Calu3 (cell line): ENCODE results near the gene VPS8. TPM values are rescaled to one million over a fixed set of nuclear protein-coding genes. Genes with fewer than 3 reads are reported as not detected.
"Not testable (repeated sequence)": the region's sequence is repeated elsewhere in the genome, so short reads cannot be mapped to it uniquely, and the experiment has no call there.

Experiments
- BruUV-seq: library from RNA; stranded (reverse); fragments of 400-500 nt; replicated peaks from 2 replicates; lab custom pipeline; 2021; lab: Mats Ljungman, UMichigan
- CTCF ChIA-PET: fragments of 300-600 bp; sonication (Branson Sonifier 250); formaldehyde crosslinking; loops from one replicate; lab custom pipeline; 2022; ENCODE audit warnings: antibody characterized with exemption; lab: Charles Lee
- DNase-seq: peaks from one replicate; pipeline ENCODE4 v3.0.0; 2022
- H3K27ac Mint-ChIP-seq: one replicate; pipeline ENCODE4 v1.8.0; 2022; ENCODE audit warnings: mixed read lengths; ENCODE audit not compliant: unreplicated experiment
- H3K27me3 Mint-ChIP-seq: one replicate; pipeline ENCODE4 v1.8.0; 2022; ENCODE audit warnings: mixed read lengths; ENCODE audit not compliant: unreplicated experiment
- H3K36me3 Mint-ChIP-seq: one replicate; pipeline ENCODE4 v1.8.0; 2022; ENCODE audit warnings: mild to moderate bottlenecking, moderate library complexity, mixed read lengths; ENCODE audit not compliant: insufficient read depth, unreplicated experiment
- H3K4me1 Mint-ChIP-seq: one replicate; pipeline ENCODE4 v1.8.0; 2022; ENCODE audit warnings: mild to moderate bottlenecking, low read depth, mixed read lengths; ENCODE audit not compliant: unreplicated experiment
- H3K4me3 Mint-ChIP-seq: one replicate; pipeline ENCODE4 v1.8.0; 2022; ENCODE audit warnings: mild to moderate bottlenecking, low read depth, moderate library complexity, mixed read lengths; ENCODE audit not compliant: unreplicated experiment
- H3K9me3 Mint-ChIP-seq: one replicate; pipeline ENCODE4 v1.8.0; 2022; ENCODE audit warnings: low read depth, mixed read lengths; ENCODE audit not compliant: unreplicated experiment
- CTCF ChIP-seq: fragments of 200-600 bp; IDR thresholded peaks from one replicate; pipeline ENCODE4 v1.8.0; 2022; ENCODE audit warnings: antibody characterized with exemption; ENCODE audit not compliant: unreplicated experiment
- intact Hi-C: fragments of 100-400 bp; cut with micrococcal nuclease; formaldehyde crosslinking; loops from one replicate; pipeline ENCODE4 v1.10.0; 2022; ENCODE audit not compliant: unreplicated experiment
- total RNA-seq: library from RNA; stranded (reverse); gene quantifications from 2 replicates; pipeline ENCODE4 v1.2.3, GENCODE V29; 2022

Gene VPS8
- total RNA-seq, 1 experiment from 2014 or later = 62.5 TPM

GRCh38 chr3:185009650-185010049 is 197.7 kb downstream of the VPS8 start:
- intact Hi-C loops = no loop called here
- Mint-ChIP-seq H3K4me1 (no peaks in the 10 kb centered on the region), H3K27me3 (no peaks in the 10 kb centered on the region), H3K27ac (no peak overlapping the region), H3K4me3 (no peak overlapping the region), H3K9me3 (peaks cover 12% of the 10 kb centered on the region), H3K36me3 (no peaks in the 10 kb centered on the region)
- no peak for DNase-seq
- CTCF ChIA-PET = interaction anchor here (0.7 kb wide), 1 partner anchor 192 kb away, joined by 8 read pairs; no protein-coding TSS in a partner anchor
- no TSS peak for BruUV-seq
- TF ChIP-seq CTCF = no peak

- H3K4me3 Mint-ChIP-seq, H3K4me1 Mint-ChIP-seq, DNase-seq, H3K27me3 Mint-ChIP-seq, H3K27ac Mint-ChIP-seq, BruUV-seq, H3K9me3 Mint-ChIP-seq, CTCF ChIA-PET, intact Hi-C loops, H3K36me3 Mint-ChIP-seq: not testable (repeated sequence)
Measured at GRCh38 chr3:185017584-185017983, 205.6 kb downstream of the VPS8 start.

GRCh38 chr3:185017996-185018395 is 206.0 kb downstream of the VPS8 start:
- intact Hi-C loops, BruUV-seq, H3K4me3 Mint-ChIP-seq, H3K27me3 Mint-ChIP-seq, DNase-seq, H3K36me3 Mint-ChIP-seq, CTCF ChIA-PET, H3K27ac Mint-ChIP-seq, H3K4me1 Mint-ChIP-seq, H3K9me3 Mint-ChIP-seq: not testable (repeated sequence)

GRCh38 chr3:185021256-185021655 is 209.3 kb downstream of the VPS8 start:
- no peaks in the 10 kb centered on the region for H3K4me1 Mint-ChIP-seq
- no peaks in the 10 kb centered on the region for H3K27me3 Mint-ChIP-seq
- intact Hi-C loops = no loop called here
- no peaks in the 10 kb centered on the region for H3K9me3 Mint-ChIP-seq
- no TSS peak for BruUV-seq
- CTCF ChIA-PET = no interaction called here
- H3K27ac Mint-ChIP-seq = no peak overlapping the region
- H3K4me3 Mint-ChIP-seq = no peak overlapping the region
- no peak for TF ChIP-seq CTCF
- H3K36me3 Mint-ChIP-seq = no peaks in the 10 kb centered on the region
- DNase-seq = no peak

- CTCF ChIA-PET = no interaction called here
- H3K9me3 Mint-ChIP-seq = no peaks in the 10 kb centered on the region
- no peak overlapping the region for H3K27ac Mint-ChIP-seq
- no peaks in the 10 kb centered on the region for H3K27me3 Mint-ChIP-seq
- TF ChIP-seq CTCF = no peak
- intact Hi-C loops = no loop called here
- DNase-seq = no peak
- H3K36me3 Mint-ChIP-seq = no peaks in the 10 kb centered on the region
- BruUV-seq = no TSS peak
- H3K4me3 Mint-ChIP-seq = no peak overlapping the region
- H3K4me1 Mint-ChIP-seq = no peaks in the 10 kb centered on the region
Measured at GRCh38 chr3:185024406-185024805, 212.4 kb downstream of the VPS8 start.
